HL-60/S4 treated with retinoic acid at 250 ng/mL for 4 days and 3 days (cell line): ENCODE measurements around the gene IL23A.
"Not testable (repeated sequence)": the region's sequence is repeated elsewhere in the genome, so short reads cannot be mapped to it uniquely, and the experiment has no call there.

Source experiments
- in situ Hi-C: fragments of 300-500 bp; cut with MboI; formaldehyde crosslinking; loops from 2 replicates; pipeline ENCODE4 v1.7.0; 2022; ENCODE audit warnings: low sequenced_read_pairs

The IL23A gene, protein sequence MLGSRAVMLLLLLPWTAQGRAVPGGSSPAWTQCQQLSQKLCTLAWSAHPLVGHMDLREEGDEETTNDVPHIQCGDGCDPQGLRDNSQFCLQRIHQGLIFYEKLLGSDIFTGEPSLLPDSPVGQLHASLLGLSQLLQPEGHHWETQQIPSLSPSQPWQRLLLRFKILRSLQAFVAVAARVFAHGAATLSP

DNA sequence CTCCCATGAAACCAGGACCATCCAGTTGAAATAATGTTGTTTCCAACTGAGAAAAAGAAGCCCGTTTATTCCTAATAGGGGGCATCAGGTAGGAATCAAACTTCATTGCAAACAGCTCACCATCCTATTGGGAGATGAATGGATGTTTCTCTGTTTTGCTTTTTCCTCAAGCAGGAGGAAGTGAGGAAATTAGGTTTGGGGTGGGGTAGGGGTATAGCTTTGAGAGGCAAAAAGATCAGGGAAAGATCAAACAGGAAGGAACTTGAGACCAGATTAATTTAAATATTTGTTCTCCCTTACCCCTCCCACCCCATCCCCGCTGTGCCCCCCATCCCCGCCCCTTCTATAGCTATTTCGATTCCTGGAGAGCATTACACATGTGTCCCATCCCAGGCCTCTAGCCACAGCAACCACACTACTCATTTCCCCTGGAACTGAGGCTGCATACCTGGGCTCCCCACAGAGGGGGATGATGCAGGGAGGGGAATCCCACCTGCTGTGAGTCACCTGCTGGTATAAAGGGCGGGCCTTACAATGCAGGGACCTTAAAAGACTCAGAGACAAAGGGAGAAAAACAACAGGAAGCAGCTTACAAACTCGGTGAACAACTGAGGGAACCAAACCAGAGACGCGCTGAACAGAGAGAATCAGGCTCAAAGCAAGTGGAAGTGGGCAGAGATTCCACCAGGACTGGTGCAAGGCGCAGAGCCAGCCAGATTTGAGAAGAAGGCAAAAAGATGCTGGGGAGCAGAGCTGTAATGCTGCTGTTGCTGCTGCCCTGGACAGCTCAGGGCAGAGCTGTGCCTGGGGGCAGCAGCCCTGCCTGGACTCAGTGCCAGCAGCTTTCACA lies at the start of gene IL23A:
TSS of gene IL23A (plus strand) at position 577 of the 850 bp plus-strand sequence. CDS start at position 738, 161 bp downstream.
- in situ Hi-C loops = no loop called here

GRCh38 chr12:56293795-56294194 lies 44.9 kb upstream of the IL23A start:
- in situ Hi-C loops = no loop called here

DNA sequence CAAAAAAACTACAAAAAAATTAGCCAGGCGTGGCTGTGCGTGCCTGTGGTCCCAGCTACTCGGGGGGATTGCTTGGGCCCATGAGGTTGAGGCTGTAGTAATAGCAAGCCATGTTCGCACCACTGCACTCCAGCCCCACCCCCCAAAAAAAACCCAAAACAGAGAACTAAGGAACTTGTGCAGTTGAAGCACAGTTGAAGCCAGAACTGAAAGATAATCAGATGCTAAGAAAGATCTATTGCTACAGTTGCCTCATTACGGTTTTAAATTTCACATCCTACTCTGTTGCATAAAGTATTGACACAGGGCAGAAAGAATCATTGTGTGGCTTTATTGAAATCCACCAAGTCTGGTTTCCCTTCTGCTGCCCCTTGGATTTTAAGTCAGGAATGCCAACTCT lies 42.4 kb upstream of the IL23A start:
- in situ Hi-C loops = no loop called here

DNA sequence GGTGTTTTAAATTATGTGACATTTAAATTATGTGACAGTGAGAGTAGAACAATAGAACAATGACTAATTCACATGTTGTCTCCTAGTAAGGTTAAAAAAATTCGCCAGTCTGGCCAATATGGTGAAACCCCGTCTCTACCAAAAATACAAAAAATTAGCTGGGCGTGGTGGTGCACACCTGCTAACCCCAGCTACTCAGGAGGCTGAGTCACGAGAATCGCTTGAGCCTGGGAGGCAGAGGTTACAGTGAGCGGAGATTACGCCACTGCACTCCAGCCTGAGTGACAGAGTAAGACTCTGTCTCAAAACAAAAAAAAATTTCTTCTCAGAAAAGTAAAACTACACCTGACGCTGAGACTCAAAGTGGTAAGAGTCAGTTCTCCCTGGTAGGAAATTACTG lies 41.3 kb upstream of the IL23A start:
- in situ Hi-C loops = no loop called here

DNA sequence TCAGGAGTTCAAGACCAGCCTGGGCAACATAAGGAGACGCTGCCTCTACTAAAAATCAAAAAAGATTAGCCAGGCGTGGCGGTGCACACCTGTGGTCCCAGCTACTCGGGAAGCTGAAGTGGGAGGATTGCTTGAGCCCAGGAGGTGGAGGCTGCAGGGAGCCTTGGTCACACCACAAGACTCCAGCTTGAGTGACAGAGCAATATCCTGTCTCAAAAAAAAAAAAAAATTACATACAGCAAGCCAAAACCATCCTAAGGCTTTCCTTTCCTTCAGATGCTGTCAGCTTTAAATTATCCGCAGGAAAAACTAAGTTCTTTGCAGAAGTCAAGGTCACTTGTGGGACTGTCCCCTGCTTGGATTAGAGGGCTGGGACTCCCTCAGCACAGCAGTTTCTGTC lies 39.9 kb upstream of the IL23A start:
- in situ Hi-C loops = no loop called here

GRCh38 chr12:56299308-56299852 lies 39.3 kb upstream of the IL23A start:
- in situ Hi-C loops = no loop called here

DNA sequence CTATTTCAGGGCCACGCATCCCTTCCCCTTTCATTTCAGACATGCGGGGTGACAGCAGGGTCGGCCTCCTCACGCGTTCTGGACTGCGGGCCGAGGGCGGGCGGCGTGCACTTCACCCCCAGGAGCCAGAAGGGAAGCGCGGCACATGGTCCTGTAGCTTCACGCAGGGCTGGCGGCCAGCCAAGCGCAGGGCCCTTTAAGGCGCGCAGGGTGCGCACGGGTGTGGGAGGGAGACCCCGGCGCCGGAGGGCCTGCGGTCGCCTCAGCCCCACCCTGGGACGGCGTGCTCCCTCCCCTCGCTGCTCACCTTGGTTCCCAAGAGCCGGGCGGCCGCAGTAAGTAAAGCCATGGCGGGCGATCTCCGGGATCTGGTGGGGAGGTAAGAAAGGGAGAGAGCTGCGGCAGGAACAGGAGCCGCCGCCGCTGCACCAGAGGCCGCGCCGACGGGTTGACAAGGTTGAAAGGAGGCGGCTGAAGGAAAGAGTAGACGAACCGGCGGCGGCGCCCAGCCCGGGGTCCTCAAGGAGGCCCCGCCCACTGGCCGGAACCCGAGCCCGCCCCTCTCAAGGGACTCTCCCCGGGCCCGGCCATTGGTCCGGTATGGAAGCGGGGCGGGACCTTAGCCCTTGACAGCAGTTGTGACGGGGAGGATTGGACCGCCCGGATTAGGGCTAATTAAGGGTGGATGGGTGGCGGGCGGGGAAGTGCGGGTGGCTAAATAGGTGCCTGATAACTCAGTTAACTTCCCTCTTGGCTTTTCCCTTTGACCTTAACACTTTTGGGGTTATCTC lies 38.6 kb upstream of the IL23A start, which contains the start of gene CS:
TSS of gene CS (minus strand) at position 478 of the 791 bp plus-strand sequence. CDS start at position 349, 129 bp downstream.
- in situ Hi-C loops = no loop called here

GRCh38 chr12:56300644-56301464 lies 37.8 kb upstream of the IL23A start:
- in situ Hi-C loops = no loop called here

- in situ Hi-C loops = no loop called here
Observed at GRCh38 chr12:56304276-56304675, 34.4 kb upstream of the IL23A start.

GRCh38 chr12:56304872-56305590 lies 33.7 kb upstream of the IL23A start:
- in situ Hi-C loops = no loop called here

DNA sequence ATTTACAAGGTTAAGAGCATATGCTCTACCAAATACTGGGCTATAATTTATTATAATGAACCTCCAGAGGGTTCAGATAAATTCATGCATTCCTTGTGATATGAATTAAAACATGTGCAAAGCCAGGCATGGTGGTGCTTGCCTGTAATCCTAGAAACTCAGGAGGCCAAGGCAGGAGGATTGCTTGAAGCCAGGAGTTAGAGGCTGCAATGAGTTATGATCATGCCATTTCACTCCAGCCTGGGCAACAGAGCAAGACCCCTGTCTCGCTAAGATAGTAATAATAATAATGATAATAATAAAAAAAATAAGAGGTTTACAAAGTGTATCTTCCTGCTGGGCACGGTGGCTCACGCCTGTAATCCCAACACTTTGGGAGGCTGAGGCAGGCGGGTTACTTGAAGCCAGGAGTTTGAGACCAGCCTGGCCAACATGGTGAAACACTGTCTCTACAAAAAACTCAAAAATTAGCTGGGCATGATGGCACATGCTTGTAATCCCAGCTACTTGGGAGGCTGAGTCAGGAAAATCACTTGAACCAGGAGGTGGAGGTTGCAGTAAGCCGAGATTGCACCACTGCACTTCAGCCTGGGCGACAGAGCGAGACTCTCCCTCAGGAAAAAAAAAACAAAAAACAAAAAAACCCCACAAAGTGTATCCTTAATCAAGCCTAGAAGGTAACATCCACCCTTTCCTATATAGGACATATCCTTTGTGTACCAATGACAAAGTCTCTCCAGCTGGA lies 31.3 kb upstream of the IL23A start:
- in situ Hi-C loops = no loop called here

GRCh38 chr12:56308714-56309113 lies 30.0 kb upstream of the IL23A start:
- in situ Hi-C loops = no loop called here

GRCh38 chr12:56311003-56311402 lies 27.7 kb upstream of the IL23A start:
- in situ Hi-C loops = no loop called here

GRCh38 chr12:56315249-56315621 lies 23.4 kb upstream of the IL23A start:
- in situ Hi-C loops = no loop called here

- in situ Hi-C loops = no loop called here
Observed at GRCh38 chr12:56315622-56316473, 22.8 kb upstream of the IL23A start, which contains the start of gene CNPY2. Gene CNPY2 (minus strand): TSS chr12:56315988. CDS start chr12:56315217, 771 bp downstream.

GRCh38 chr12:56317675-56318074 lies 21.0 kb upstream of the IL23A start:
- in situ Hi-C loops = no loop called here

DNA sequence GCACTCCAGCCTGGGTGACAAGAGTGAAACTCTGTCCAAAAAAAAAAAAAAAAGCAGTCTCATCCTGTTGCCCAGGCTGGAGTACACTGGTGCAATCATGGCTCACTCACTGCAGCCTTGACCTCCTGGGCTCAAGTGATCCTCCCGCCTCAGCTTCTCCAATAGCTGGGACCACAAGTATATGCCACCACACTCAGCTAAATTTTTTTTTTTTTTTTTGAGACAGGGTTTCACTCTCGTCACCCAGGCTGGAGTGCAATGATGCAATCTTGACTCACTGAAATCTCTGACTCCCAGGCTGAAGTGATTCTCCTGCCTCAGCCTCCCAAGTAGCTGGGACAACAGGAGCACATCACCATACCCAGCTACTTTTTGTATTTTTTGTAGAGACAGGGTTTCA lies 17.7 kb upstream of the IL23A start:
- in situ Hi-C loops = no loop called here

GRCh38 chr12:56321610-56322009 lies 17.1 kb upstream of the IL23A start:
- in situ Hi-C loops = not testable (repeated sequence)
